OCI-LY3 (cell line): ENCODE measurements around the gene TDRD1.
"Not testable (repeated sequence)": the region's sequence is repeated elsewhere in the genome, so short reads cannot be mapped to it uniquely, and the experiment has no call there.

Experiments used
- CTCF ChIP-seq: fragments of 200-600, 300-600 bp; sonication (generic); IDR thresholded peaks from 2 replicates; pipeline ENCODE4 v1.5.1; 2014; ENCODE audit warnings: antibody characterized with exemption, low read length, low read depth
- EZH2phosphoT487 ChIP-seq: fragments of 200-600 bp; shearing (Covaris generic); IDR thresholded peaks from 2 replicates; pipeline ENCODE4 v1.6.1; 2018; ENCODE audit warnings: antibody characterized with exemption, mixed run types, low read depth

- TF ChIP-seq CTCF, EZH2phosphoT487: not testable (repeated sequence)
Measured at GRCh38 chr10:114149476-114149875, 29.7 kb upstream of the TDRD1 start.
